Astrocyte of the hippocampus (primary cell): ENCODE measurements around the gene DOCK10.
A peak's percentile ranks its signal among the peaks of the same experiment; 100 is the strongest.
"Not testable (repeated sequence)": the region's sequence is repeated elsewhere in the genome, so short reads cannot be mapped to it uniquely, and the experiment has no call there.

Experiments used
- DNase-seq: peaks from one replicate; pipeline ENCODE4 v3.0.0; 2011; ENCODE audit warnings: low read depth, low spot score

Gene DOCK10

GRCh38 chr2:224922142-224922727 lies 120.0 kb downstream of the DOCK10 start:
- DNase-seq = no peak

GRCh38 chr2:224919472-224920110 lies 122.7 kb downstream of the DOCK10 start:
- DNase-seq = no peak

- no peak for DNase-seq
Observed at GRCh38 chr2:224918626-224919471, 123.4 kb downstream of the DOCK10 start.

GRCh38 chr2:224917246-224917645 lies 125.0 kb downstream of the DOCK10 start:
- DNase-seq = not testable (repeated sequence)

GRCh38 chr2:224915136-224915535 lies 127.1 kb downstream of the DOCK10 start:
- DNase-seq = no peak

GRCh38 chr2:224910574-224910925 lies 131.7 kb downstream of the DOCK10 start:
- no peak for DNase-seq

GRCh38 chr2:224909885-224910573 lies 132.2 kb downstream of the DOCK10 start:
- DNase-seq = peak; percentile 86

GRCh38 chr2:224908818-224909217 lies 133.4 kb downstream of the DOCK10 start:
- no peak for DNase-seq

- no peak for DNase-seq
Observed at GRCh38 chr2:224904381-224904780, 137.9 kb downstream of the DOCK10 start.

GRCh38 chr2:224903621-224904020 lies 138.6 kb downstream of the DOCK10 start:
- DNase-seq = no peak

- no peak for DNase-seq
Observed at GRCh38 chr2:224901121-224901676, 141.1 kb downstream of the DOCK10 start.

- DNase-seq = no peak
Observed at GRCh38 chr2:224895377-224895776, 146.9 kb downstream of the DOCK10 start.

GRCh38 chr2:224894356-224894755 lies 147.9 kb downstream of the DOCK10 start:
- no peak for DNase-seq

GRCh38 chr2:224893848-224894247 lies 148.4 kb downstream of the DOCK10 start:
- DNase-seq = no peak

- DNase-seq = no peak
Observed at GRCh38 chr2:224892574-224893204, 149.6 kb downstream of the DOCK10 start.

- no peak for DNase-seq
Observed at GRCh38 chr2:224890372-224890771, 151.9 kb downstream of the DOCK10 start.

GRCh38 chr2:224887141-224887540 lies 155.1 kb downstream of the DOCK10 start:
- DNase-seq = peak; percentile 63

- DNase-seq = peak; percentile 53
Observed at GRCh38 chr2:224885836-224886547, 156.3 kb downstream of the DOCK10 start.

- DNase-seq = no peak
Observed at GRCh38 chr2:224885291-224885690, 157.0 kb downstream of the DOCK10 start.

GRCh38 chr2:224884188-224884587 lies 158.1 kb downstream of the DOCK10 start:
- no peak for DNase-seq

GRCh38 chr2:224883700-224884099 lies 158.6 kb downstream of the DOCK10 start:
- DNase-seq = no peak
